ENCODE measurements around the gene DUSP8.

DUSP8 gene

GRCh38 chr11:1522081-1522424 lies 50.0 kb downstream of the DUSP8 start:
- peaks cover 0 to 3% of the 10 kb centered on the region in 2 donors for H3K36me3 ChIP-seq (ENCODE audit: control insufficient read depth in 1 of 2, insufficient read depth in 2 of 2, low read length in 2 of 2)
- H3K4me1 ChIP-seq (ENCODE audit: control insufficient read depth in 1 of 2, insufficient read depth in 2 of 2, low read length in 2 of 2) = no peaks in the 10 kb centered on the region
- H3K27me3 ChIP-seq (ENCODE audit: control insufficient read depth in 1 of 2, insufficient read depth in 2 of 2, low read length in 2 of 2) = no peaks in the 10 kb centered on the region
- H3K27ac ChIP-seq (ENCODE audit: low read depth, low read length) = no peak overlapping the region
- no peaks in the 10 kb centered on the region for H3K9me3 ChIP-seq (ENCODE audit: control insufficient read depth in 1 of 2, low read length in 2 of 2)
- H3K4me3 ChIP-seq (ENCODE audit: low read depth in 1 of 2, low read length in 2 of 2) = no peak overlapping the region
- no peak overlapping the region for H3K9ac ChIP-seq (ENCODE audit: low read depth in 1 of 2, low read length in 2 of 2)

- peaks cover 0 to 3% of the 10 kb centered on the region in 2 donors for H3K36me3 ChIP-seq (ENCODE audit: control insufficient read depth in 1 of 2, insufficient read depth in 2 of 2, low read length in 2 of 2)
- no peaks in the 10 kb centered on the region for H3K4me1 ChIP-seq (ENCODE audit: control insufficient read depth in 1 of 2, insufficient read depth in 2 of 2, low read length in 2 of 2)
- H3K9ac ChIP-seq (ENCODE audit: low read depth in 1 of 2, low read length in 2 of 2) = no peak overlapping the region
- H3K4me3 ChIP-seq (ENCODE audit: low read depth in 1 of 2, low read length in 2 of 2) = no peak overlapping the region
- H3K9me3 ChIP-seq (ENCODE audit: control insufficient read depth in 1 of 2, low read length in 2 of 2) = no peaks in the 10 kb centered on the region
- no peaks in the 10 kb centered on the region for H3K27me3 ChIP-seq (ENCODE audit: control insufficient read depth in 1 of 2, insufficient read depth in 2 of 2, low read length in 2 of 2)
- no peak overlapping the region for H3K27ac ChIP-seq (ENCODE audit: low read depth, low read length)
These were observed 50.5 kb downstream of the DUSP8 start for GRCh38 chr11:1521382-1522080.

GRCh38 chr11:1520663-1521267 lies 51.3 kb downstream of the DUSP8 start:
- H3K4me1 ChIP-seq (ENCODE audit: control insufficient read depth in 1 of 2, insufficient read depth in 2 of 2, low read length in 2 of 2) = peaks cover 1 to 3% of the 10 kb centered on the region in 2 donors
- H3K9ac ChIP-seq (ENCODE audit: low read depth in 1 of 2, low read length in 2 of 2) = no peak overlapping the region
- H3K27ac ChIP-seq (ENCODE audit: low read depth, low read length) = no peak overlapping the region
- peaks cover 0 to 3% of the 10 kb centered on the region in 2 donors for H3K36me3 ChIP-seq (ENCODE audit: control insufficient read depth in 1 of 2, insufficient read depth in 2 of 2, low read length in 2 of 2)
- no peak overlapping the region for H3K4me3 ChIP-seq (ENCODE audit: low read depth in 1 of 2, low read length in 2 of 2)
- H3K9me3 ChIP-seq (ENCODE audit: control insufficient read depth in 1 of 2, low read length in 2 of 2) = no peaks in the 10 kb centered on the region
- H3K27me3 ChIP-seq (ENCODE audit: control insufficient read depth in 1 of 2, insufficient read depth in 2 of 2, low read length in 2 of 2) = no peaks in the 10 kb centered on the region

- no peak overlapping the region for H3K27ac ChIP-seq (ENCODE audit: low read depth, low read length)
- H3K36me3 ChIP-seq (ENCODE audit: control insufficient read depth in 1 of 2, insufficient read depth in 2 of 2, low read length in 2 of 2) = peaks cover 0 to 3% of the 10 kb centered on the region in 2 donors
- H3K9me3 ChIP-seq (ENCODE audit: control insufficient read depth in 1 of 2, low read length in 2 of 2) = no peaks in the 10 kb centered on the region
- no peaks in the 10 kb centered on the region for H3K27me3 ChIP-seq (ENCODE audit: control insufficient read depth in 1 of 2, insufficient read depth in 2 of 2, low read length in 2 of 2)
- peaks cover 4 to 9% of the 10 kb centered on the region in 2 donors for H3K4me1 ChIP-seq (ENCODE audit: control insufficient read depth in 1 of 2, insufficient read depth in 2 of 2, low read length in 2 of 2)
- H3K9ac ChIP-seq (ENCODE audit: low read depth in 1 of 2, low read length in 2 of 2) = no peak overlapping the region
- H3K4me3 ChIP-seq (ENCODE audit: low read depth in 1 of 2, low read length in 2 of 2) = no peak overlapping the region
These were observed 51.8 kb downstream of the DUSP8 start for GRCh38 chr11:1520209-1520662.

GRCh38 chr11:1519028-1520010 lies 52.8 kb downstream of the DUSP8 start:
- Histone ChIP-seq H3K27ac (ENCODE audit: low read depth, low read length) (no peak overlapping the region), H3K9ac (ENCODE audit: low read depth in 1 of 2, low read length in 2 of 2) (no peak overlapping the region), H3K4me3 (ENCODE audit: low read depth in 1 of 2, low read length in 2 of 2) (no peak overlapping the region), H3K4me1 (ENCODE audit: control insufficient read depth in 1 of 2, insufficient read depth in 2 of 2, low read length in 2 of 2) (peaks cover 4 to 13% of the 10 kb centered on the region in 2 donors), H3K27me3 (ENCODE audit: control insufficient read depth in 1 of 2, insufficient read depth in 2 of 2, low read length in 2 of 2) (no peaks in the 10 kb centered on the region), H3K9me3 (ENCODE audit: control insufficient read depth in 1 of 2, low read length in 2 of 2) (no peaks in the 10 kb centered on the region), H3K36me3 (ENCODE audit: control insufficient read depth in 1 of 2, insufficient read depth in 2 of 2, low read length in 2 of 2) (peaks cover 0 to 3% of the 10 kb centered on the region in 2 donors)

GRCh38 chr11:1518301-1518700 lies 53.8 kb downstream of the DUSP8 start:
- H3K36me3 ChIP-seq (ENCODE audit: control insufficient read depth in 1 of 2, insufficient read depth in 2 of 2, low read length in 2 of 2) = peaks cover 0 to 3% of the 10 kb centered on the region in 2 donors
- H3K27me3 ChIP-seq (ENCODE audit: control insufficient read depth in 1 of 2, insufficient read depth in 2 of 2, low read length in 2 of 2) = no peaks in the 10 kb centered on the region
- H3K4me1 ChIP-seq (ENCODE audit: control insufficient read depth in 1 of 2, insufficient read depth in 2 of 2, low read length in 2 of 2) = peaks cover 4 to 13% of the 10 kb centered on the region in 2 donors

GRCh38 chr11:1517117-1518005 lies 54.7 kb downstream of the DUSP8 start:
- H3K36me3 ChIP-seq (ENCODE audit: control insufficient read depth in 1 of 2, insufficient read depth in 2 of 2, low read length in 2 of 2) = peaks cover 0 to 3% of the 10 kb centered on the region in 2 donors
- no peak overlapping the region for H3K4me3 ChIP-seq (ENCODE audit: low read depth in 1 of 2, low read length in 2 of 2)
- no peak overlapping the region for H3K9ac ChIP-seq (ENCODE audit: low read depth in 1 of 2, low read length in 2 of 2)
- no peaks in the 10 kb centered on the region for H3K9me3 ChIP-seq (ENCODE audit: control insufficient read depth in 1 of 2, low read length in 2 of 2)
- no peak overlapping the region for H3K27ac ChIP-seq (ENCODE audit: low read depth, low read length)
- no peaks in the 10 kb centered on the region for H3K27me3 ChIP-seq (ENCODE audit: control insufficient read depth in 1 of 2, insufficient read depth in 2 of 2, low read length in 2 of 2)
- peaks cover 4 to 13% of the 10 kb centered on the region in 2 donors for H3K4me1 ChIP-seq (ENCODE audit: control insufficient read depth in 1 of 2, insufficient read depth in 2 of 2, low read length in 2 of 2)

More at GRCh38 chr11:1518301-1518700, 53.8 kb downstream of the DUSP8 start:
- H3K9ac ChIP-seq (ENCODE audit: low read depth in 1 of 2, low read length in 2 of 2) = no peak overlapping the region
- no peaks in the 10 kb centered on the region for H3K9me3 ChIP-seq (ENCODE audit: control insufficient read depth in 1 of 2, low read length in 2 of 2)
- no peak overlapping the region for H3K4me3 ChIP-seq (ENCODE audit: low read depth in 1 of 2, low read length in 2 of 2)
- H3K27ac ChIP-seq (ENCODE audit: low read depth, low read length) = no peak overlapping the region

- peaks cover 4 to 13% of the 10 kb centered on the region in 2 donors for H3K4me1 ChIP-seq (ENCODE audit: control insufficient read depth in 1 of 2, insufficient read depth in 2 of 2, low read length in 2 of 2)
- H3K9me3 ChIP-seq (ENCODE audit: control insufficient read depth in 1 of 2, low read length in 2 of 2) = no peaks in the 10 kb centered on the region
- H3K4me3 ChIP-seq (ENCODE audit: low read depth in 1 of 2, low read length in 2 of 2) = no peak overlapping the region
- H3K27ac ChIP-seq (ENCODE audit: low read depth, low read length) = no peak overlapping the region
- peaks cover 0 to 3% of the 10 kb centered on the region in 2 donors for H3K36me3 ChIP-seq (ENCODE audit: control insufficient read depth in 1 of 2, insufficient read depth in 2 of 2, low read length in 2 of 2)
- H3K9ac ChIP-seq (ENCODE audit: low read depth in 1 of 2, low read length in 2 of 2) = no peak overlapping the region
- no peaks in the 10 kb centered on the region for H3K27me3 ChIP-seq (ENCODE audit: control insufficient read depth in 1 of 2, insufficient read depth in 2 of 2, low read length in 2 of 2)
These were observed 55.6 kb downstream of the DUSP8 start for GRCh38 chr11:1516273-1517067.
